ENCODE measurements around the gene LENG1.

- TF ChIP-seq E2F4 (CRISPR knock-in tag; IDR thresholded peaks at IDR 0.05; ENCODE audit: low read depth) (no peak), CTCF (IDR thresholded peaks at IDR 0.05 in 2 of 3, conservative IDR thresholded peaks at IDR 0.05 in 1 of 3; ENCODE audit: insufficient read depth in 2 of 3, low read depth in 1 of 3, low read length in 3 of 3) (no peak), FOXO4 (CRISPR knock-in tag; IDR thresholded peaks at IDR 0.05) (no peak), TAF7 (tag; IDR thresholded peaks at IDR 0.05) (no peak), RNF219 (CRISPR knock-in tag; IDR thresholded peaks at IDR 0.05) (no peak), NFIX (CRISPR knock-in tag; IDR thresholded peaks at IDR 0.05; ENCODE audit: low read depth) (no peak), HMG20B (CRISPR knock-in tag; IDR thresholded peaks at IDR 0.05) (no peak)
Measured at GRCh38 chr19:54114340-54115108, 45.0 kb downstream of the LENG1 start.

Measured in K562 (cell line).